ENCODE measurements around the gene SUPT20HL1. TPM values are rescaled to one million over a fixed set of nuclear protein-coding genes. Genes with fewer than 3 reads are reported as not detected.

SUPT20HL1 gene
- total RNA-seq, 1 experiment from 2014 or later = not detected

DNA sequence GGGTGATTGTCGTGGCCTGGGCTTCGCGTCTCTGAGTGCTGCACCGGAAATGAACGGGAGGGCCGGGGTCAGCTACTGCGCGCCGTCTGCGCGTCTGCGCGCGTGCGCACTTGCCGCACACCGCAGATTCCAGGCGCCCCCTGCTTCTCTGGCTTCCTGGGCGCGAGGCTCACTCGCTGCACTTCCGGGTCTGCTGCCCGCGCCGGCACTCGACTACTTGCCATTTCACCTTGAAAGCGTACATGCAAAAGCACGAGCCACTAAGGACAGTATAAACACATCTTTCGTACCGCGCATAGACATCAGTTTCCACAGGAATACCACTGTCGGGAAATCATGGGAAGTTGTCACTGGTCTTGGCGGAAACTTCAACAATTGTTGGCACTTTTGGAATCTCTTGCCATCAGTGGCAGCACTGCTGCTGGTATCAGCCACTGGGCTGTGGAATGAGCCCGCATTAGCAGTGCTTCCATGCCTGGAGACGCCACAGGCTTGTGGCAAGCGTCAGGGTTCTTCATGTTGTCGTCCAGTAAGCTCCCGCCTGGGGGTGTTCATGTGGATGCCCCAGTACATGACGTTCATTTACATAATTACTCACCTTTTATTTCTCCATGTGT is 46.3 kb upstream of the SUPT20HL1 start, which contains the start of gene SUPT20HL2:
Gene SUPT20HL2 (minus strand): TSS at position 51 of the 617 bp plus-strand sequence. CDS start 754 bp downstream, outside the sequence.
- ATAC-seq (no peak), DNase-seq (no peak)
- ChIA-PET CTCF (no interaction called here), POLR2A (ENCODE audit: unreplicated experiment) (no interaction called here)
- Histone ChIP-seq H3K27me3 (ENCODE audit: low read length) (0 out of 2 replicates have a peak, but pooled peaks cover 5% of the 10 kb centered on the region), H3F3A (ENCODE audit: low read length, unreplicated experiment) (no peaks in the 10 kb centered on the region), H3K36me3 (ENCODE audit: low read depth, low read length) (no peaks in the 10 kb centered on the region), H3K27ac (ENCODE audit: low read length) (no peak within 1 kb of the TSS), H3K9ac (ENCODE audit: low read length) (no peak within 1 kb of the TSS), H3K9me2 (replicated peaks; ENCODE audit: low read length) (no peaks in the 10 kb centered on the region), H2AFZ (ENCODE audit: low read length) (no peak within 1 kb of the TSS), H3K79me2 (ENCODE audit: low read length) (no peaks in the 10 kb centered on the region), H4K20me1 (ENCODE audit: low read length) (no peaks in the 10 kb centered on the region), H3K4me1 (ENCODE audit: insufficient read depth, low read length) (no peaks in the 10 kb centered on the region), H3K9me3 (ENCODE audit: low read length) (no peaks in the 10 kb centered on the region), H3K4me2 (ENCODE audit: low read length) (no peak within 1 kb of the TSS), H3K4me3 (ENCODE audit: low read length) (no peak within 1 kb of the TSS)
- no peak for TF ChIP-seq EZH2phosphoT487 (IDR thresholded peaks at IDR 0.05; ENCODE audit: borderline replicate concordance, low read length)
- no peak for TF ChIP-seq CTCF (conservative IDR thresholded peaks at IDR 0.05; ENCODE audit: low read depth, low read length)
- TF ChIP-seq EZH2 (IDR thresholded peaks at IDR 0.05; ENCODE audit: low read length, unreplicated experiment) = no peak
- no TSS peak for BruUV-seq (replicated peaks)
- intact Hi-C loops (cut with micrococcal nuclease) = no loop called here

GRCh38 chrX:24316111-24316510 is 44.3 kb upstream of the SUPT20HL1 start:
- Histone ChIP-seq H3K27ac (ENCODE audit: low read length) (no peak overlapping the region), H3K27me3 (ENCODE audit: low read length) (0 out of 2 replicates have a peak, but pooled peaks cover 5% of the 10 kb centered on the region), H3K9me2 (replicated peaks; ENCODE audit: low read length) (no peaks in the 10 kb centered on the region), H4K20me1 (ENCODE audit: low read length) (no peaks in the 10 kb centered on the region), H3K4me3 (ENCODE audit: low read length) (no peak overlapping the region), H2AFZ (ENCODE audit: low read length) (no peak overlapping the region), H3K4me2 (ENCODE audit: low read length) (no peak overlapping the region), H3K36me3 (ENCODE audit: low read depth, low read length) (no peaks in the 10 kb centered on the region), H3F3A (ENCODE audit: low read length, unreplicated experiment) (no peaks in the 10 kb centered on the region), H3K79me2 (ENCODE audit: low read length) (no peaks in the 10 kb centered on the region), H3K4me1 (ENCODE audit: insufficient read depth, low read length) (no peaks in the 10 kb centered on the region), H3K9me3 (ENCODE audit: low read length) (no peaks in the 10 kb centered on the region), H3K9ac (ENCODE audit: low read length) (no peak overlapping the region)
- DNase-seq (no peak), ATAC-seq (no peak)
- ChIA-PET POLR2A (ENCODE audit: unreplicated experiment) (no interaction called here), CTCF (no interaction called here)
- intact Hi-C loops (cut with micrococcal nuclease) = no loop called here
- TF ChIP-seq EZH2phosphoT487 (IDR thresholded peaks at IDR 0.05; ENCODE audit: borderline replicate concordance, low read length) (no peak), EZH2 (IDR thresholded peaks at IDR 0.05; ENCODE audit: low read length, unreplicated experiment) (no peak), CTCF (conservative IDR thresholded peaks at IDR 0.05; ENCODE audit: low read depth, low read length) (no peak)
- no TSS peak for BruUV-seq (replicated peaks)

DNA sequence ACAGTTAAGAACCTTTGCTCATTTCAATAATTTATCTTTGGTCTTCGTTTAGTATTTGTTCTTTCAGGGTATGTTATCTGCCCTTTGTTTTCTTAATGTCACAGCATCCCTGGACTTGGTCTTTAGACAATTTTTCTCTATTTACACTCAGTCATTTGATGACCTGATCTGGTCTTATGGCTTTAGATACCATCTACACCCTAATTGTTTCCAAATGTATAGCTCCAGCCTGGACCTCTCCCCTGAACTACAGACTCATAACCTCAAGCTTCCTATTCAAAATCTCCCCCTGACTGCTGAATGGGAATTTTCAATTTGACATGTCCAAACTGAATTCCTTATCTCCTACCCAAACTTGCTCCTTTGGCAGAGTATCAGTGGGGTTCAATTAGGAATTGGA is 42.9 kb upstream of the SUPT20HL1 start:
- intact Hi-C loops (cut with micrococcal nuclease) = no loop called here
- no TSS peak for BruUV-seq (replicated peaks)
- no peak for ATAC-seq

More for the DNA sequence above, 42.9 kb upstream of the SUPT20HL1 start:
- TF ChIP-seq CTCF (conservative IDR thresholded peaks at IDR 0.05; ENCODE audit: low read depth, low read length) (no peak), EZH2 (IDR thresholded peaks at IDR 0.05; ENCODE audit: low read length, unreplicated experiment) (no peak), EZH2phosphoT487 (IDR thresholded peaks at IDR 0.05; ENCODE audit: borderline replicate concordance, low read length) (no peak)
- no peak overlapping the region for H2AFZ ChIP-seq (ENCODE audit: low read length)
- no peak overlapping the region for H3K9ac ChIP-seq (ENCODE audit: low read length)
- POLR2A ChIA-PET (ENCODE audit: unreplicated experiment) = no interaction called here
- no peaks in the 10 kb centered on the region for H3F3A ChIP-seq (ENCODE audit: low read length, unreplicated experiment)
- H3K9me3 ChIP-seq (ENCODE audit: low read length) = no peaks in the 10 kb centered on the region
- H3K36me3 ChIP-seq (ENCODE audit: low read depth, low read length) = no peaks in the 10 kb centered on the region
- CTCF ChIA-PET = no interaction called here
- H4K20me1 ChIP-seq (ENCODE audit: low read length) = no peaks in the 10 kb centered on the region
- H3K9me2 ChIP-seq (replicated peaks; ENCODE audit: low read length) = no peaks in the 10 kb centered on the region
- 0 out of 2 replicates have a peak, but pooled peaks cover 5% of the 10 kb centered on the region for H3K27me3 ChIP-seq (ENCODE audit: low read length)
- H3K27ac ChIP-seq (ENCODE audit: low read length) = no peak overlapping the region
- H3K4me2 ChIP-seq (ENCODE audit: low read length) = no peak overlapping the region
- H3K4me1 ChIP-seq (ENCODE audit: insufficient read depth, low read length) = no peaks in the 10 kb centered on the region
- no peaks in the 10 kb centered on the region for H3K79me2 ChIP-seq (ENCODE audit: low read length)
- no peak overlapping the region for H3K4me3 ChIP-seq (ENCODE audit: low read length)
- DNase-seq = no peak

Data from PC-3 (cell line).